Measurements from ENCODE around the gene TMX4. TPM values are rescaled to one million over a fixed set of nuclear protein-coding genes. Genes with fewer than 3 reads are reported as not detected.
A peak's percentile ranks its signal among the peaks of the same experiment; 100 is the strongest.
"Not testable (repeated sequence)": the region's sequence is repeated elsewhere in the genome, so short reads cannot be mapped to it uniquely, and the experiment has no call there.

TMX4 gene
- total RNA-seq, 1 donor from 2014 or later: 16.8 TPM

- no peak for DNase-seq (ENCODE audit: low read depth in 2 of 2)
Measured at GRCh38 chr20:7971536-7972280, 47.9 kb downstream of the TMX4 start.

- DNase-seq (ENCODE audit: low read depth in 2 of 2): no peak
Measured at GRCh38 chr20:7967199-7967844, 52.2 kb downstream of the TMX4 start.

GRCh38 chr20:7966176-7966575 is 53.4 kb downstream of the TMX4 start:
- peak in 1 of 2 donors; percentile 3 for DNase-seq (ENCODE audit: low read depth in 2 of 2)

DNA sequence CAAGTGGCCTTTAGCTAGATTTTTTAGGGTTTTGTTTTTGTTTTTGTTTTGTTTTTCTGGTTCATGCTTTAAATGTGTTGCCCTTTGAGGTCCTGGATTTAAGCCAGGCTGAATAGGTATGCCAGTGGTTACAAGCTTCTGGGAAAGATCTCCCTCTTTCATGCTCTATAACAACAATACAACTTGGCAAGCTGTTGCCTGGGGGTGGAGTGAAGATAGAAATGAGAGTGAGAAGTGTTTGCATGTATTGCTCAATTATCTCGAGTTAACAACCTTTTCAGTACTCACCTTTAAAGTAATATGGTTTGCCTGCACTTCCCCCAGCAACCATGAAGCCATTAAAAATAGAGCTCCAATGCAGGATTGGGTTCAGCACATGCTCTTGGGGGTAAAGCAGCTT is 60.1 kb downstream of the TMX4 start:
- no peak for DNase-seq (ENCODE audit: low read depth in 2 of 2)

GRCh38 chr20:7956561-7956960 is 63.0 kb downstream of the TMX4 start:
- not testable (repeated sequence) for DNase-seq (ENCODE audit: low read depth in 2 of 2)

DNA sequence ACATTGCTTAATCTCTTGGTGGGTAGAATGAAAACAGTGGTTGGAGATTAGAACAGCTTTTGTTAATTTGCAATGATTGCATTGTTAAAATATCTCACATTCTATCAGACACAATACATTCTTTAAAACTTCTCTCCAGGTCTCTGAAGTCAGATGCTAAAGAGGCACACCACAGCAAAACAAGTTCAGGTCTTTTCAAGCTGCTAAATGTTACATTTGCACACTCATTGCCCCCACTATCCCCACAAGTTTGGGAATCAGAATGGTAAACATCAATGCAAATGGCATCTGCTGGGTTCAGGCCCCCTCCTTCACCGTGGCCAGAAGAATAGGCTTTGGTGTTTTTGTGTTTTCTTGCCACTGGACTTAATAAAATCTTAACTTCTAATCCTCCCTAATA is 69.2 kb downstream of the TMX4 start:
- DNase-seq (ENCODE audit: low read depth in 2 of 2): no peak

- no peak for DNase-seq (ENCODE audit: low read depth in 2 of 2)
Measured at GRCh38 chr20:7943891-7944290, 75.7 kb downstream of the TMX4 start.

- DNase-seq (ENCODE audit: low read depth in 2 of 2): no peak
Measured at GRCh38 chr20:7940341-7940740, 79.2 kb downstream of the TMX4 start, which contains the start of gene HAO1. HAO1 (minus strand) TSS chr20:7940458; CDS start chr20:7940422, 36 bp downstream.

GRCh38 chr20:7939663-7940062 is 79.9 kb downstream of the TMX4 start:
- DNase-seq (ENCODE audit: low read depth in 2 of 2): peak; percentile 6 to 10

DNA sequence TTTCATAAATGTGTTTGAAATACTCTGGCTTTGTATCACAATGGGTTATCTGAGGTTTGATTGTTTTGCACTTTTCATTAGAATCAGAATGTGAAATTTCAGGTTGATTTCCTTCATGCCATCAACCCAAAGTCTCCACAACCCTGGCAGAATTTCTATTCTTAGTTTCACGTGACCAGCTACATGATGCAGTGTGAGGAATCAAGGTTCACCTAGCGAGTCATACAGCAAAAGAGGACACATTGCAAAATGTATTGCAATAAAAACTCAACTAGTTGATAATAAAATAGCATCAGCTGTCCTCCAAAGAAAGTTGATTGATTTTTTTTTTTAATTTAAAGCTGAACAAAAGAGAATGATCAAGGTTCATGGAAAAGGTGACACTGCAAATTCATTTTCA is 81.5 kb downstream of the TMX4 start:
- no peak for DNase-seq (ENCODE audit: low read depth in 2 of 2)

- no peak for DNase-seq (ENCODE audit: low read depth in 2 of 2)
Measured at GRCh38 chr20:7937328-7937727, 82.2 kb downstream of the TMX4 start.

GRCh38 chr20:7935027-7935551 is 84.5 kb downstream of the TMX4 start:
- no peak for DNase-seq (ENCODE audit: low read depth in 2 of 2)

DNA sequence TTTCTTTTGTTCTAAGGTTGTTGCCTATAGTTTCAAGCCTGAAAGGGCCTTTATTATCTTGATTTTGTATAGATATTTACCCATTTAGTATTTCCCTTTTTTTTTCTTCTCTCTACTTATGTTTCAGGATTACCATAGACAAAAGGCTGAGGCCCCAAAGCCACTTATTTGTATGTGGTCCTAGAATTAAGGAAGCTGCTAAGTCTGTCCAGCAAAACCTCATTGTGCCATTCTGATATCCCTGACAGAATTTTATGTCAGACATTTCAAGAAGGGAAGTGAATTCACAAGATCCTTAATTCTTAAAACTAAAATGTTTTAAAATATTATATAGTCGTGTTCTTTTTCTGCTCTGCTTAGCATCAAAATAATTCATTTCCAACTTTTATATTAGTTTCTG is 86.2 kb downstream of the TMX4 start:
- DNase-seq (ENCODE audit: low read depth in 2 of 2): no peak

DNA sequence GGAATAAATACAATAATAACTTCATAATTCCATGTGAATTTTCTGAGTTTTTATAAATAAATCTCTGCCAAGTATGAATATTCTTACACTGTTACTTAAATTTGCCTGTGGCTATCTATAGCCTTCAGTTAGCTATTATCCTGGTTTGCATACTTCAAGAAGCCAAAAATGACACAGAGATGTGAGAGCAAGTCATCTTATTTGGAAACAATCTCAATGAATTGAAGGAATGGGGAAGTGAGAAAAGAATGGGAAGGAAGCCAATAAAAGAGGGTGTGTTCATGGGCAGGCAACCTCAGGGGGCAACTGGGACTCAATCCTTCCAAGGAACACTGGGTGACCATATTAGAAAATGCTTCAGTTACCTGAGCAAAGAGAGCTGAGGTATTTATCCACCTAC is 89.2 kb downstream of the TMX4 start:
- DNase-seq (ENCODE audit: low read depth in 2 of 2): no peak

Other genes starting within 250 kb of the TMX4 start
- not detected in 2 replicates for gene HAO1, start 79.3 kb downstream of the TMX4 start, total RNA-seq
- gene PLCB1, start 112.5 kb upstream of the TMX4 start, total RNA-seq: 10.9 and 13.1 TPM in 2 replicates